ENCODE measurements around the gene MROH7. TPM values are rescaled to one million over a fixed set of nuclear protein-coding genes. Genes with fewer than 3 reads are reported as not detected.

The MROH7 gene
- total and polyA plus RNA-seq, 8 donors: 0.38 to 4.6 (median 1.1) TPM

GRCh38 chr1:54614563-54614962 lies 27.0 kb upstream of the MROH7 start:
- Histone ChIP-seq H3K36me3 (no peaks in the 10 kb centered on the region), H3K27me3 (no peaks in the 10 kb centered on the region), H3K4me1 (no peaks in the 10 kb centered on the region), H3K4me3 (no peak overlapping the region), H3K27ac (no peak overlapping the region), H3K9me3 (no peaks in the 10 kb centered on the region)
- FAIRE-seq (no peak), ATAC-seq (no peak), DNase-seq (no peak)
- 66 to 69% methylated on average over 8 of the region's 8 CpGs for WGBS, 2 donors
- intact Hi-C loops (cut with DNase I): no loop called here
- TF ChIP-seq CTCF (IDR thresholded peaks at IDR 0.05): no peak

GRCh38 chr1:54615531-54616279 lies 25.9 kb upstream of the MROH7 start:
- FAIRE-seq (no peak), DNase-seq (no peak), ATAC-seq (peak in 2 of 4 donors; percentile 48 to 67)
- intact Hi-C loops (cut with DNase I): no loop called here
- no peak for TF ChIP-seq CTCF (IDR thresholded peaks at IDR 0.05)
- Histone ChIP-seq H3K4me3 (no peak overlapping the region), H3K27me3 (no peaks in the 10 kb centered on the region), H3K9me3 (no peaks in the 10 kb centered on the region), H3K4me1 (no peaks in the 10 kb centered on the region), H3K27ac (no peak overlapping the region), H3K36me3 (no peaks in the 10 kb centered on the region)
- WGBS, 2 donors: 60 to 62% methylated on average over 13 of the region's 13 CpGs

- DNase-seq (peak in 1 of 6 donors; percentile 36), ATAC-seq (no peak), FAIRE-seq (no peak)
- H3K4me3 ChIP-seq: no peak overlapping the region
- intact Hi-C loops (cut with DNase I): no loop called here
- TF ChIP-seq CTCF (IDR thresholded peaks at IDR 0.05): no peak
- H3K27me3 ChIP-seq: no peaks in the 10 kb centered on the region
- H3K27ac ChIP-seq: no peak overlapping the region
- no peaks in the 10 kb centered on the region for H3K4me1 ChIP-seq
- H3K36me3 ChIP-seq: no peaks in the 10 kb centered on the region
- 67 to 74% methylated on average over 8 of the region's 8 CpGs for WGBS, 2 donors
- no peaks in the 10 kb centered on the region for H3K9me3 ChIP-seq
These were observed 21.8 kb upstream of the MROH7 start for GRCh38 chr1:54619749-54620148.

GRCh38 chr1:54623216-54624007 lies 18.2 kb upstream of the MROH7 start, which contains the start of gene FAM151A:
Gene FAM151A, minus strand, starts transcription at chr1:54623525. Its CDS starts 130 bp downstream, at chr1:54623395.
- no peak within 1 kb of the TSS for H3K4me3 ChIP-seq
- no peaks in the 10 kb centered on the region for H3K36me3 ChIP-seq
- H3K27me3 ChIP-seq: no peaks in the 10 kb centered on the region
- DNase-seq (no peak), ATAC-seq (no peak), FAIRE-seq (no peak)
- H3K27ac ChIP-seq: no peak within 1 kb of the TSS
- H3K9me3 ChIP-seq: no peaks in the 10 kb centered on the region
- TF ChIP-seq CTCF (IDR thresholded peaks at IDR 0.05): no peak
- H3K4me1 ChIP-seq: no peaks in the 10 kb centered on the region
- intact Hi-C loops (cut with DNase I): no loop called here
- WGBS, 2 donors: 60 to 67% methylated on average over 18 of the region's 18 CpGs
